ENCODE results near the gene GRID2. TPM values are rescaled to one million over a fixed set of nuclear protein-coding genes. Genes with fewer than 3 reads are reported as not detected.

GRID2 gene
- total and polyA plus RNA-seq, 4 donors = under 0.01 to 0.02 TPM; not detected in 2

DNA sequence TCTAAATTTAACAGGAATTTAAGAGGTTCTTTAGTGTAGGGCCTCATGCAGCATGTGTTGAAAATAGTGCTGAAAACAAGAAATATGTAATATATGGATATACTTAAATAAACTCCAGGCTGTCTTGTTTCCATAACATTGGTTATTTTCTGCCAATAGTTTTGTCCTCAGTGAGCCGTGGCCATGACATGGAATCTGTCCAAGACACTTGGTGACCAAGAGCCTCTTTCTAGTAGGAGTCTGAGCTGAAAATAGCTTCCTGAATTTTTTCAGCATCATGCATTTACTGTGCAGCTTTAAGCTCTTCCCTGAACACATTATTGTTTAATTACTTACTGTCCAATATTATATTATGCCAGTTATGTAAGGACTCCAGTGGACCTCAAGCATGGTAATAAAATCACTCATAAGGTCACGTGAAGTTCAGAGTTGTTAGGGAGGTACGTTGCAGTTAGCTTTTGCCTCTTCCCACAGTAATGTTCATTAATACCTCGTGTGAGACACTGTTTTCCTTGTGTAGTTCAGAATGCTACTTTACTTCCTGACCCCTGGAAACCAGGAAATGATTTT lies 488.2 kb downstream of the GRID2 start:
- no peaks in the 10 kb centered on the region for H3K9me3 ChIP-seq (ENCODE audit: control insufficient read depth in 4 of 4, low read length in 3 of 4)
- DNase-seq (ENCODE audit: low spot score) = no peak
- no peak overlapping the region for H3K9ac ChIP-seq (ENCODE audit: low read depth in 1 of 2, low read length in 2 of 2)
- H3K4me1 ChIP-seq (ENCODE audit: control insufficient read depth in 4 of 4, insufficient read depth in 4 of 4, low read length in 3 of 4) = no peaks in the 10 kb centered on the region
- TF ChIP-seq, protein P1, sequence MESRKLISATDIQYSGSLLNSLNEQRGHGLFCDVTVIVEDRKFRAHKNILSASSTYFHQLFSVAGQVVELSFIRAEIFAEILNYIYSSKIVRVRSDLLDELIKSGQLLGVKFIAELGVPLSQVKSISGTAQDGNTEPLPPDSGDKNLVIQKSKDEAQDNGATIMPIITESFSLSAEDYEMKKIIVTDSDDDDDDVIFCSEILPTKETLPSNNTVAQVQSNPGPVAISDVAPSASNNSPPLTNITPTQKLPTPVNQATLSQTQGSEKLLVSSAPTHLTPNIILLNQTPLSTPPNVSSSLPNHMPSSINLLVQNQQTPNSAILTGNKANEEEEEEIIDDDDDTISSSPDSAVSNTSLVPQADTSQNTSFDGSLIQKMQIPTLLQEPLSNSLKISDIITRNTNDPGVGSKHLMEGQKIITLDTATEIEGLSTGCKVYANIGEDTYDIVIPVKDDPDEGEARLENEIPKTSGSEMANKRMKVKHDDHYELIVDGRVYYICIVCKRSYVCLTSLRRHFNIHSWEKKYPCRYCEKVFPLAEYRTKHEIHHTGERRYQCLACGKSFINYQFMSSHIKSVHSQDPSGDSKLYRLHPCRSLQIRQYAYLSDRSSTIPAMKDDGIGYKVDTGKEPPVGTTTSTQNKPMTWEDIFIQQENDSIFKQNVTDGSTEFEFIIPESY (IDR thresholded peaks at IDR 0.05) = no peak
- TF ChIP-seq, protein P2, sequence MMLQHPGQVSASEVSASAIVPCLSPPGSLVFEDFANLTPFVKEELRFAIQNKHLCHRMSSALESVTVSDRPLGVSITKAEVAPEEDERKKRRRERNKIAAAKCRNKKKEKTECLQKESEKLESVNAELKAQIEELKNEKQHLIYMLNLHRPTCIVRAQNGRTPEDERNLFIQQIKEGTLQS (IDR thresholded peaks at IDR 0.05) = no peak
- TF ChIP-seq FOXA1 (IDR thresholded peaks at IDR 0.05) (no peak), TAF1 (conservative IDR thresholded peaks at IDR 0.05) (no peak), FOXA2 (IDR thresholded peaks at IDR 0.05) (no peak), RXRA (IDR thresholded peaks at IDR 0.05) (no peak), RAD21 (IDR thresholded peaks at IDR 0.05) (no peak), HNF4A (conservative IDR thresholded peaks at IDR 0.05) (no peak), SP1 (IDR thresholded peaks at IDR 0.05) (no peak)
- TF ChIP-seq, protein P3, sequence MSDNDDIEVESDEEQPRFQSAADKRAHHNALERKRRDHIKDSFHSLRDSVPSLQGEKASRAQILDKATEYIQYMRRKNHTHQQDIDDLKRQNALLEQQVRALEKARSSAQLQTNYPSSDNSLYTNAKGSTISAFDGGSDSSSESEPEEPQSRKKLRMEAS (IDR thresholded peaks at IDR 0.05) = no peak
- TF ChIP-seq, protein P4, sequence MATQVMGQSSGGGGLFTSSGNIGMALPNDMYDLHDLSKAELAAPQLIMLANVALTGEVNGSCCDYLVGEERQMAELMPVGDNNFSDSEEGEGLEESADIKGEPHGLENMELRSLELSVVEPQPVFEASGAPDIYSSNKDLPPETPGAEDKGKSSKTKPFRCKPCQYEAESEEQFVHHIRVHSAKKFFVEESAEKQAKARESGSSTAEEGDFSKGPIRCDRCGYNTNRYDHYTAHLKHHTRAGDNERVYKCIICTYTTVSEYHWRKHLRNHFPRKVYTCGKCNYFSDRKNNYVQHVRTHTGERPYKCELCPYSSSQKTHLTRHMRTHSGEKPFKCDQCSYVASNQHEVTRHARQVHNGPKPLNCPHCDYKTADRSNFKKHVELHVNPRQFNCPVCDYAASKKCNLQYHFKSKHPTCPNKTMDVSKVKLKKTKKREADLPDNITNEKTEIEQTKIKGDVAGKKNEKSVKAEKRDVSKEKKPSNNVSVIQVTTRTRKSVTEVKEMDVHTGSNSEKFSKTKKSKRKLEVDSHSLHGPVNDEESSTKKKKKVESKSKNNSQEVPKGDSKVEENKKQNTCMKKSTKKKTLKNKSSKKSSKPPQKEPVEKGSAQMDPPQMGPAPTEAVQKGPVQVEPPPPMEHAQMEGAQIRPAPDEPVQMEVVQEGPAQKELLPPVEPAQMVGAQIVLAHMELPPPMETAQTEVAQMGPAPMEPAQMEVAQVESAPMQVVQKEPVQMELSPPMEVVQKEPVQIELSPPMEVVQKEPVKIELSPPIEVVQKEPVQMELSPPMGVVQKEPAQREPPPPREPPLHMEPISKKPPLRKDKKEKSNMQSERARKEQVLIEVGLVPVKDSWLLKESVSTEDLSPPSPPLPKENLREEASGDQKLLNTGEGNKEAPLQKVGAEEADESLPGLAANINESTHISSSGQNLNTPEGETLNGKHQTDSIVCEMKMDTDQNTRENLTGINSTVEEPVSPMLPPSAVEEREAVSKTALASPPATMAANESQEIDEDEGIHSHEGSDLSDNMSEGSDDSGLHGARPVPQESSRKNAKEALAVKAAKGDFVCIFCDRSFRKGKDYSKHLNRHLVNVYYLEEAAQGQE (IDR thresholded peaks at IDR 0.05) = no peak
- no peaks in the 10 kb centered on the region for H3K27me3 ChIP-seq (ENCODE audit: control insufficient read depth in 4 of 4, insufficient read depth in 4 of 4, low read length in 3 of 4)
- no peak overlapping the region for H3K4me3 ChIP-seq (ENCODE audit: low read depth in 1 of 3, low read length in 3 of 3)
- no peak overlapping the region for H3K27ac ChIP-seq (ENCODE audit: low read depth in 1 of 2, low read length in 2 of 2)
- no peaks in the 10 kb centered on the region for H3K36me3 ChIP-seq (ENCODE audit: control insufficient read depth in 4 of 4, insufficient read depth in 3 of 4, low read depth in 1 of 4, low read length in 3 of 4)
- 55% methylated on average over 4 of the region's 4 CpGs for WGBS

DNA sequence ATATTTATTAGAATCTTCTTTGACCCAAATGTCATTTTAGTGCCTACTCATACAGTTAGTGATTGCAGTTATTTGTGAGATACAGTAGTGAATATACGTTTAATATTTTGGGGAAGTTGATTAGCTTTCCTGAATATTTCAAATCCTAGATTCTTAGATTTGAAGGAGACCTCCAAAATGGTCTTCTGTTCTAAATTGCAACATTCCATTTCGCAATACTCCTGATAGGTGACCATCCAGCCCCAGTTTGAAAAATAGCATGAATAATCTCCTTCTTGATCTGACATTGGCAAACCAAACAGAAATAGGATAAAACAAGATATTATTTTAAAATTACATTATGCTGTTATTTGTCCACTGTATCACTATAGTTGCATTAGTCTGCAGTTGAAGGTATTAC lies 505.6 kb downstream of the GRID2 start:
- DNase-seq (ENCODE audit: low spot score) = no peak
- Histone ChIP-seq H3K27me3 (ENCODE audit: control insufficient read depth in 4 of 4, insufficient read depth in 4 of 4, low read length in 3 of 4) (no peaks in the 10 kb centered on the region), H3K27ac (ENCODE audit: low read depth in 1 of 2, low read length in 2 of 2) (no peak overlapping the region), H3K4me1 (ENCODE audit: control insufficient read depth in 4 of 4, insufficient read depth in 4 of 4, low read length in 3 of 4) (no peaks in the 10 kb centered on the region), H3K9ac (ENCODE audit: low read depth in 1 of 2, low read length in 2 of 2) (no peak overlapping the region), H3K9me3 (ENCODE audit: control insufficient read depth in 4 of 4, low read length in 3 of 4) (no peaks in the 10 kb centered on the region), H3K4me3 (ENCODE audit: low read depth in 1 of 3, low read length in 3 of 3) (no peak overlapping the region), H3K36me3 (ENCODE audit: control insufficient read depth in 4 of 4, insufficient read depth in 3 of 4, low read depth in 1 of 4, low read length in 3 of 4) (no peaks in the 10 kb centered on the region)
- TF ChIP-seq FOXA2 (IDR thresholded peaks at IDR 0.05) (no peak), TAF1 (conservative IDR thresholded peaks at IDR 0.05) (no peak), RXRA (IDR thresholded peaks at IDR 0.05) (no peak), RAD21 (IDR thresholded peaks at IDR 0.05) (no peak), NR2F2 (IDR thresholded peaks at IDR 0.05) (no peak), YY1 (IDR thresholded peaks at IDR 0.05) (no peak), SP1 (IDR thresholded peaks at IDR 0.05) (no peak), FOXA1 (IDR thresholded peaks at IDR 0.05) (no peak), JUND (IDR thresholded peaks at IDR 0.05) (no peak), GABPA (IDR thresholded peaks at IDR 0.05 in 1 of 2, conservative IDR thresholded peaks at IDR 0.05 in 1 of 2) (no peak)
- TF ChIP-seq, protein P1 (IDR thresholded peaks at IDR 0.05) = no peak
- TF ChIP-seq, protein P4 (IDR thresholded peaks at IDR 0.05) = no peak
- TF ChIP-seq, protein P2 (IDR thresholded peaks at IDR 0.05) = no peak
- 82% methylated on average over 2 of the region's 2 CpGs for WGBS

All from liver (tissue), 9 donors.